ENCODE measurements around the gene GMPR. TPM values are rescaled to one million over a fixed set of nuclear protein-coding genes. Genes with fewer than 3 reads are reported as not detected.

GMPR gene
- total RNA-seq, 1 experiment from 2014 or later: 1.4 TPM

GRCh38 chr6:16240589-16241320 is 2.4 kb downstream of the GMPR start:
- no peak for TF ChIP-seq CTCF (IDR thresholded peaks at IDR 0.05; ENCODE audit: unreplicated experiment)
- Mint-ChIP-seq H3K4me1 (ENCODE audit: low read depth, unreplicated experiment) (no peaks in the 10 kb centered on the region), H3K4me3 (ENCODE audit: low read depth, unreplicated experiment) (no peak overlapping the region), H3K27me3 (ENCODE audit: unreplicated experiment) (peaks cover 15% of the 10 kb centered on the region), H3K36me3 (ENCODE audit: insufficient read depth, unreplicated experiment) (peaks cover 18% of the 10 kb centered on the region), H3K9me3 (ENCODE audit: low read depth, unreplicated experiment) (no peaks in the 10 kb centered on the region), H3K27ac (ENCODE audit: unreplicated experiment) (no peak overlapping the region)
- no peak for DNase-seq
- intact Hi-C loops (cut with micrococcal nuclease; ENCODE audit: unreplicated experiment): no loop called here
- CTCF ChIA-PET: no interaction called here
- BruUV-seq (replicated peaks): no TSS peak

GRCh38 chr6:16241321-16241689 is 2.9 kb downstream of the GMPR start:
- Mint-ChIP-seq H3K36me3 (ENCODE audit: insufficient read depth, unreplicated experiment) (peaks cover 18% of the 10 kb centered on the region), H3K9me3 (ENCODE audit: low read depth, unreplicated experiment) (no peaks in the 10 kb centered on the region), H3K27ac (ENCODE audit: unreplicated experiment) (no peak overlapping the region), H3K27me3 (ENCODE audit: unreplicated experiment) (peaks cover 15% of the 10 kb centered on the region), H3K4me3 (ENCODE audit: low read depth, unreplicated experiment) (no peak overlapping the region), H3K4me1 (ENCODE audit: low read depth, unreplicated experiment) (no peaks in the 10 kb centered on the region)
- CTCF ChIA-PET: no interaction called here
- intact Hi-C loops (cut with micrococcal nuclease; ENCODE audit: unreplicated experiment): no loop called here
- DNase-seq: no peak
- no peak for TF ChIP-seq CTCF (IDR thresholded peaks at IDR 0.05; ENCODE audit: unreplicated experiment)
- BruUV-seq (replicated peaks): no TSS peak

GRCh38 chr6:16243055-16243454 is 4.7 kb downstream of the GMPR start:
- CTCF ChIA-PET: interaction anchor here (0.5 to 0.6 kb wide), 2 partner anchors 9 to 626 kb away, joined by 3 to 5 read pairs; no protein-coding TSS in a partner anchor
- H3K27ac Mint-ChIP-seq (ENCODE audit: unreplicated experiment): no peak overlapping the region
- peaks cover 15% of the 10 kb centered on the region for H3K27me3 Mint-ChIP-seq (ENCODE audit: unreplicated experiment)
- no peaks in the 10 kb centered on the region for H3K9me3 Mint-ChIP-seq (ENCODE audit: low read depth, unreplicated experiment)
- no peak for TF ChIP-seq CTCF (IDR thresholded peaks at IDR 0.05; ENCODE audit: unreplicated experiment)
- no peaks in the 10 kb centered on the region for H3K4me1 Mint-ChIP-seq (ENCODE audit: low read depth, unreplicated experiment)
- intact Hi-C loops (cut with micrococcal nuclease; ENCODE audit: unreplicated experiment): no loop called here
- H3K4me3 Mint-ChIP-seq (ENCODE audit: low read depth, unreplicated experiment): no peak overlapping the region
- no TSS peak for BruUV-seq (replicated peaks)
- peaks cover 18% of the 10 kb centered on the region for H3K36me3 Mint-ChIP-seq (ENCODE audit: insufficient read depth, unreplicated experiment)
- DNase-seq: no peak

- H3K4me3 Mint-ChIP-seq (ENCODE audit: low read depth, unreplicated experiment): no peak overlapping the region
- no peaks in the 10 kb centered on the region for H3K4me1 Mint-ChIP-seq (ENCODE audit: low read depth, unreplicated experiment)
- no peaks in the 10 kb centered on the region for H3K9me3 Mint-ChIP-seq (ENCODE audit: low read depth, unreplicated experiment)
- peaks cover 12% of the 10 kb centered on the region for H3K36me3 Mint-ChIP-seq (ENCODE audit: insufficient read depth, unreplicated experiment)
- intact Hi-C loops (cut with micrococcal nuclease; ENCODE audit: unreplicated experiment): no loop called here
- CTCF ChIA-PET: no interaction called here
- no TSS peak for BruUV-seq (replicated peaks)
- DNase-seq: no peak
- peaks cover 15% of the 10 kb centered on the region for H3K27me3 Mint-ChIP-seq (ENCODE audit: unreplicated experiment)
- H3K27ac Mint-ChIP-seq (ENCODE audit: unreplicated experiment): no peak overlapping the region
- no peak for TF ChIP-seq CTCF (IDR thresholded peaks at IDR 0.05; ENCODE audit: unreplicated experiment)
These were observed 5.3 kb downstream of the GMPR start for GRCh38 chr6:16243664-16244063.

Data from Calu3 (cell line).